Measurements from ENCODE around the gene IFI44. TPM values are rescaled to one million over a fixed set of nuclear protein-coding genes. Genes with fewer than 3 reads are reported as not detected.

IFI44 gene
- total and polyA plus RNA-seq, 2 of the 13 experiments (the other 11 are each of a cell fraction or from before 2014, with no cell fraction given), result not detected

Other genes starting within 250 kb of the IFI44 start
- not detected in 2 replicates for gene PTGFR, start 158.9 kb upstream of the IFI44 start, total RNA-seq (2016; rRNA removed; fragmentation: Illumina TruSeq; extraction: Trizol)
- gene PTGFR, start 158.9 kb upstream of the IFI44 start, polyA plus RNA-seq (2011; rRNA removed), result not detected in 2 replicates
- 0.04 TPM in 1 of 2 replicates, not detected in the other for gene IFI44L, start 29.4 kb upstream of the IFI44 start, total RNA-seq (2016; rRNA removed; fragmentation: Illumina TruSeq; extraction: Trizol)
- 0.04 and 0.12 TPM in 2 replicates for gene IFI44L, start 29.4 kb upstream of the IFI44 start, polyA plus RNA-seq (2011; rRNA removed)

Data from HepG2 (cell line).